ENCODE data around the gene NOX3.
"Not testable (repeated sequence)": the region's sequence is repeated elsewhere in the genome, so short reads cannot be mapped to it uniquely, and the experiment has no call there.

Gene NOX3

GRCh38 chr6:155364844-155365437 lies 90.7 kb downstream of the NOX3 start:
- no peaks in the 10 kb centered on the region for H4K20me1 ChIP-seq

GRCh38 chr6:155364021-155364420 lies 91.6 kb downstream of the NOX3 start:
- not testable (repeated sequence) for H4K20me1 ChIP-seq, H3K36me3 ChIP-seq, H3K4me2 ChIP-seq, H3K4me1 ChIP-seq, H3K27ac ChIP-seq, H3K4me3 ChIP-seq, H3K27me3 ChIP-seq, H3K9ac ChIP-seq
- peaks cover 15 to 28% (median 19%) of the 10 kb centered on the region in 11 experiments for H3K9me3 ChIP-seq (replicated peaks in 1 of 11)

More at GRCh38 chr6:155364844-155365437, 90.7 kb downstream of the NOX3 start:
- Histone ChIP-seq H3K27me3 (no peaks in the 10 kb centered on the region), H3K9me3 (replicated peaks in 1 of 11) (peaks cover 15 to 28% (median 18%) of the 10 kb centered on the region in 11 experiments), H3K4me2 (no peak overlapping the region), H3K27ac (no peak overlapping the region), H3K9ac (no peak overlapping the region), H3K4me1 (no peaks in the 10 kb centered on the region), H3K4me3 (no peak overlapping the region), H3K36me3 (no peaks in the 10 kb centered on the region)
- TF ChIP-seq Cebpa-rat (IDR thresholded peaks at IDR 0.05), result peak in 1 of 11 experiments; percentile 47; a peak in 1 of 22 replicates

GRCh38 chr6:155362968-155363632 lies 92.5 kb downstream of the NOX3 start:
- not testable (repeated sequence) for H3K4me2 ChIP-seq, H3K9ac ChIP-seq, H3K36me3 ChIP-seq, H3K27me3 ChIP-seq, H4K20me1 ChIP-seq, H3K4me3 ChIP-seq, H3K27ac ChIP-seq, H3K4me1 ChIP-seq
- H3K9me3 ChIP-seq (replicated peaks in 1 of 11), result peaks cover 16 to 31% (median 20%) of the 10 kb centered on the region in 11 experiments

- no peak overlapping the region for H3K4me2 ChIP-seq
- H3K27me3 ChIP-seq, result no peaks in the 10 kb centered on the region
- no peak for TF ChIP-seq Cebpa-rat (IDR thresholded peaks at IDR 0.05)
- peaks cover 0 to 33% (median 14%) of the 10 kb centered on the region in 10 experiments; a peak in 10 of 20 replicates for H3K4me1 ChIP-seq
- H4K20me1 ChIP-seq, result no peaks in the 10 kb centered on the region
- peaks cover 0 to 11% (median 0%) of the 10 kb centered on the region in 11 experiments; a peak in 3 of 22 replicates for H3K36me3 ChIP-seq
- peaks cover 47 to 63% (median 56%) of the 10 kb centered on the region in 11 experiments for H3K9me3 ChIP-seq (replicated peaks in 1 of 11)
- no peak overlapping the region for H3K27ac ChIP-seq
- H3K9ac ChIP-seq, result no peak overlapping the region
- H3K4me3 ChIP-seq, result no peak overlapping the region
Measured at GRCh38 chr6:155354167-155354566, 101.5 kb downstream of the NOX3 start.

GRCh38 chr6:155352811-155353210 lies 102.8 kb downstream of the NOX3 start:
- Histone ChIP-seq H3K27me3 (no peaks in the 10 kb centered on the region), H3K4me2 (peak overlapping the region in 2 of 11 experiments; percentile 3 to 59; a peak in 1 of 22 replicates), H3K27ac (peak overlapping the region in 1 of 11 experiments; percentile 57; a peak in 2 of 22 replicates), H4K20me1 (no peaks in the 10 kb centered on the region), H3K9me3 (replicated peaks in 1 of 11) (peaks cover 60 to 71% (median 67%) of the 10 kb centered on the region in 11 experiments), H3K4me1 (peaks cover 0 to 33% (median 16%) of the 10 kb centered on the region in 10 experiments; a peak in 11 of 20 replicates), H3K4me3 (peak overlapping the region in 1 of 10 experiments; percentile 18; a peak in 2 of 20 replicates), H3K36me3 (peaks cover 0 to 11% (median 0%) of the 10 kb centered on the region in 11 experiments; a peak in 3 of 22 replicates), H3K9ac (no peak overlapping the region)
- TF ChIP-seq Cebpa-rat (IDR thresholded peaks at IDR 0.05), result no peak

- peaks cover 67 to 79% (median 74%) of the 10 kb centered on the region in 11 experiments for H3K9me3 ChIP-seq (replicated peaks in 1 of 11)
- no peaks in the 10 kb centered on the region for H4K20me1 ChIP-seq
- peaks cover 0 to 33% (median 18%) of the 10 kb centered on the region in 10 experiments; a peak in 11 of 20 replicates for H3K4me1 ChIP-seq
- H3K4me2 ChIP-seq, result peak overlapping the region in 4 of 11 experiments; percentile 48 to 62 (median 59); a peak in 7 of 22 replicates
- H3K27ac ChIP-seq, result peak overlapping the region in 1 of 11 experiments; percentile 57; a peak in 2 of 22 replicates
- no peak overlapping the region for H3K4me3 ChIP-seq
- H3K36me3 ChIP-seq, result peaks cover 0 to 11% (median 0%) of the 10 kb centered on the region in 11 experiments; a peak in 3 of 22 replicates
- no peak overlapping the region; a peak in 1 of 22 replicates for H3K9ac ChIP-seq
- H3K27me3 ChIP-seq, result no peaks in the 10 kb centered on the region
- no peak for TF ChIP-seq Cebpa-rat (IDR thresholded peaks at IDR 0.05)
Measured at GRCh38 chr6:155352130-155352420, 103.6 kb downstream of the NOX3 start.

GRCh38 chr6:155351273-155352129 lies 104.1 kb downstream of the NOX3 start:
- TF ChIP-seq Cebpa-rat (IDR thresholded peaks at IDR 0.05), result no peak
- no peak overlapping the region for H3K4me3 ChIP-seq
- peak overlapping the region in 6 of 11 experiments; percentile 39 to 62 (median 54); a peak in 10 of 22 replicates for H3K4me2 ChIP-seq
- H4K20me1 ChIP-seq, result no peaks in the 10 kb centered on the region
- peaks cover 73 to 84% (median 80%) of the 10 kb centered on the region in 11 experiments for H3K9me3 ChIP-seq (replicated peaks in 1 of 11)
- H3K27ac ChIP-seq, result peak overlapping the region in 1 of 11 experiments; percentile 57; a peak in 2 of 22 replicates
- peaks cover 0 to 12% (median 0%) of the 10 kb centered on the region in 11 experiments; a peak in 3 of 22 replicates for H3K36me3 ChIP-seq
- no peaks in the 10 kb centered on the region for H3K27me3 ChIP-seq
- peaks cover 0 to 33% (median 18%) of the 10 kb centered on the region in 10 experiments; a peak in 11 of 20 replicates for H3K4me1 ChIP-seq
- no peak overlapping the region; a peak in 1 of 22 replicates for H3K9ac ChIP-seq

GRCh38 chr6:155349956-155350355 lies 105.7 kb downstream of the NOX3 start:
- H3K9ac ChIP-seq, result no peak overlapping the region
- no peak for TF ChIP-seq Cebpa-rat (IDR thresholded peaks at IDR 0.05)
- H3K4me3 ChIP-seq, result no peak overlapping the region
- no peaks in the 10 kb centered on the region for H3K27me3 ChIP-seq
- peaks cover 0 to 33% (median 18%) of the 10 kb centered on the region in 10 experiments; a peak in 11 of 20 replicates for H3K4me1 ChIP-seq
- peak overlapping the region in 3 of 11 experiments; percentile 1 to 59 (median 21); a peak in 3 of 22 replicates for H3K4me2 ChIP-seq
- no peaks in the 10 kb centered on the region for H4K20me1 ChIP-seq
- peaks cover 0 to 12% (median 0%) of the 10 kb centered on the region in 11 experiments; a peak in 3 of 22 replicates for H3K36me3 ChIP-seq
- peaks cover 82 to 92% (median 90%) of the 10 kb centered on the region in 11 experiments for H3K9me3 ChIP-seq (replicated peaks in 1 of 11)
- H3K27ac ChIP-seq, result peak overlapping the region in 2 of 11 experiments; percentile 7 to 57; a peak in 3 of 22 replicates

Measured in BLaER1 treated with 17β-estradiol and CSF1 and Interleukin-3, amounts not matched to agents 10 nM and 100 nM (cell line).